ENCODE results near the gene CEMIP. TPM values are rescaled to one million over a fixed set of nuclear protein-coding genes. Genes with fewer than 3 reads are reported as not detected.
A peak's percentile ranks its signal among the peaks of the same experiment; 100 is the strongest.

CEMIP gene
- total and polyA plus RNA-seq, 2 of the 13 experiments (the other 11 are each of a cell fraction or from before 2014, with no cell fraction given) = 4.3 to 28.5 TPM

DNA sequence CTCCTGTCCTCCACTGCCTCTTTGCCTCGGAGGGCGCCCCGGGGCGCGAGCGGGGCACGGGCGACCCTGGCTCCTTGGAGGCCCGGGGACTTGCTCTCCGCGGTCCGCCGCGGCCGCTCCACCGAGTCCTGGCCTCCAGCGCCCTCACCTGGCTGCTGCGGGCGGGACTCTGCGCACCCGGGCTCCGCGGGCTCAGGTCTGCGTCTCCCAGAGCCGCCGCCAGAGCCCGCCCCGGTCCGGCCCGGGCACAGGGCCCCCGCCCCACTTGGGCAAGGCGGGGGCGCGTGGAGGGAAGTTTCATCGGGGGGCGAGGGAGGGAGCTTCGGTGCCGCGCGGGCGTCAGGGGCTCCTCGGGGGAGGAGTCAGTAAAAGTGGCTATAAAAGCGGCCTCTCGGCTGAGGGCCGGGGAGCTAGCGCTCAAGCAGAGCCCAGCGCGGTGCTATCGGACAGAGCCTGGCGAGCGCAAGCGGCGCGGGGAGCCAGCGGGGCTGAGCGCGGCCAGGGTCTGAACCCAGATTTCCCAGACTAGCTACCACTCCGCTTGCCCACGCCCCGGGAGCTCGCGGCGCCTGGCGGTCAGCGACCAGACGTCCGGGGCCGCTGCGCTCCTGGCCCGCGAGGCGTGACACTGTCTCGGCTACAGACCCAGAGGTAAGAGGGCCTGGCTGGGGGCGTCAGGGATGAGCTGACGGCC lies at the start of gene CEMIP (continued):
- TF ChIP-seq ZHX2 (IDR thresholded peaks at IDR 0.05; ENCODE audit: low read depth) (no peak), ZHX2 (CRISPR knock-in tag; IDR thresholded peaks at IDR 0.05; ENCODE audit: borderline replicate concordance) (no peak), RBFOX2 (IDR thresholded peaks at IDR 0.05; ENCODE audit: low read depth, low read length) (peak; percentile 91), PHF8 (CRISPR knock-in tag; IDR thresholded peaks at IDR 0.05) (no peak; the same call in 1 of the 2 replicates), BRCA1 (CRISPR knock-in tag; IDR thresholded peaks at IDR 0.05) (no peak), MTA3 (CRISPR knock-in tag; IDR thresholded peaks at IDR 0.05) (no peak), SP1 (IDR thresholded peaks at IDR 0.05) (no peak), SP1 (CRISPR knock-in tag; IDR thresholded peaks at IDR 0.05) (no peak), MBNL3 (CRISPR knock-in tag; conservative IDR thresholded peaks at IDR 0.05) (no peak), PPARG (CRISPR knock-in tag; conservative IDR thresholded peaks at IDR 0.05) (no peak), ZNF790 (CRISPR knock-in tag; IDR thresholded peaks at IDR 0.05; ENCODE audit: borderline replicate concordance) (no peak), RAD51 (IDR thresholded peaks at IDR 0.05; ENCODE audit: borderline replicate concordance) (no peak), NFYB (CRISPR knock-in tag; IDR thresholded peaks at IDR 0.05) (no peak), ZNF335 (CRISPR knock-in tag; IDR thresholded peaks at IDR 0.05) (no peak), NR3C1 (CRISPR knock-in tag; IDR thresholded peaks at IDR 0.05) (no peak)
- TF ChIP-seq, protein P1, sequence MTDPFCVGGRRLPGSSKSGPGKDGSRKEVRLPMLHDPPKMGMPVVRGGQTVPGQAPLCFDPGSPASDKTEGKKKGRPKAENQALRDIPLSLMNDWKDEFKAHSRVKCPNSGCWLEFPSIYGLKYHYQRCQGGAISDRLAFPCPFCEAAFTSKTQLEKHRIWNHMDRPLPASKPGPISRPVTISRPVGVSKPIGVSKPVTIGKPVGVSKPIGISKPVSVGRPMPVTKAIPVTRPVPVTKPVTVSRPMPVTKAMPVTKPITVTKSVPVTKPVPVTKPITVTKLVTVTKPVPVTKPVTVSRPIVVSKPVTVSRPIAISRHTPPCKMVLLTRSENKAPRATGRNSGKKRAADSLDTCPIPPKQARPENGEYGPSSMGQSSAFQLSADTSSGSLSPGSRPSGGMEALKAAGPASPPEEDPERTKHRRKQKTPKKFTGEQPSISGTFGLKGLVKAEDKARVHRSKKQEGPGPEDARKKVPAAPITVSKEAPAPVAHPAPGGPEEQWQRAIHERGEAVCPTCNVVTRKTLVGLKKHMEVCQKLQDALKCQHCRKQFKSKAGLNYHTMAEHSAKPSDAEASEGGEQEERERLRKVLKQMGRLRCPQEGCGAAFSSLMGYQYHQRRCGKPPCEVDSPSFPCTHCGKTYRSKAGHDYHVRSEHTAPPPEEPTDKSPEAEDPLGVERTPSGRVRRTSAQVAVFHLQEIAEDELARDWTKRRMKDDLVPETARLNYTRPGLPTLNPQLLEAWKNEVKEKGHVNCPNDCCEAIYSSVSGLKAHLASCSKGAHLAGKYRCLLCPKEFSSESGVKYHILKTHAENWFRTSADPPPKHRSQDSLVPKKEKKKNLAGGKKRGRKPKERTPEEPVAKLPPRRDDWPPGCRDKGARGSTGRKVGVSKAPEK (CRISPR knock-in tag; IDR thresholded peaks at IDR 0.05; ENCODE audit: borderline replicate concordance) = no peak
- TF ChIP-seq, protein P2, sequence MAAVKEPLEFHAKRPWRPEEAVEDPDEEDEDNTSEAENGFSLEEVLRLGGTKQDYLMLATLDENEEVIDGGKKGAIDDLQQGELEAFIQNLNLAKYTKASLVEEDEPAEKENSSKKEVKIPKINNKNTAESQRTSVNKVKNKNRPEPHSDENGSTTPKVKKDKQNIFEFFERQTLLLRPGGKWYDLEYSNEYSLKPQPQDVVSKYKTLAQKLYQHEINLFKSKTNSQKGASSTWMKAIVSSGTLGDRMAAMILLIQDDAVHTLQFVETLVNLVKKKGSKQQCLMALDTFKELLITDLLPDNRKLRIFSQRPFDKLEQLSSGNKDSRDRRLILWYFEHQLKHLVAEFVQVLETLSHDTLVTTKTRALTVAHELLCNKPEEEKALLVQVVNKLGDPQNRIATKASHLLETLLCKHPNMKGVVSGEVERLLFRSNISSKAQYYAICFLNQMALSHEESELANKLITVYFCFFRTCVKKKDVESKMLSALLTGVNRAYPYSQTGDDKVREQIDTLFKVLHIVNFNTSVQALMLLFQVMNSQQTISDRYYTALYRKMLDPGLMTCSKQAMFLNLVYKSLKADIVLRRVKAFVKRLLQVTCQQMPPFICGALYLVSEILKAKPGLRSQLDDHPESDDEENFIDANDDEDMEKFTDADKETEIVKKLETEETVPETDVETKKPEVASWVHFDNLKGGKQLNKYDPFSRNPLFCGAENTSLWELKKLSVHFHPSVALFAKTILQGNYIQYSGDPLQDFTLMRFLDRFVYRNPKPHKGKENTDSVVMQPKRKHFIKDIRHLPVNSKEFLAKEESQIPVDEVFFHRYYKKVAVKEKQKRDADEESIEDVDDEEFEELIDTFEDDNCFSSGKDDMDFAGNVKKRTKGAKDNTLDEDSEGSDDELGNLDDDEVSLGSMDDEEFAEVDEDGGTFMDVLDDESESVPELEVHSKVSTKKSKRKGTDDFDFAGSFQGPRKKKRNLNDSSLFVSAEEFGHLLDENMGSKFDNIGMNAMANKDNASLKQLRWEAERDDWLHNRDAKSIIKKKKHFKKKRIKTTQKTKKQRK (IDR thresholded peaks at IDR 0.05; ENCODE audit: low read length) = no peak
- TF ChIP-seq, protein P3, sequence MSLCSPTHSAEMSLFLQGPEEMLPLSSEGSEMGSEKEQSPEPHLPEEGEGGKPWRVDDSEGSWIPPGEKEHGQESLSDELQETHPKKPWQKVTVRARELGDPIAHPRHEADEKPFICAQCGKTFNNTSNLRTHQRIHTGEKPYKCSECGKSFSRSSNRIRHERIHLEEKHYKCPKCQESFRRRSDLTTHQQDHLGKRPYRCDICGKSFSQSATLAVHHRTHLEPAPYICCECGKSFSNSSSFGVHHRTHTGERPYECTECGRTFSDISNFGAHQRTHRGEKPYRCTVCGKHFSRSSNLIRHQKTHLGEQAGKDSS (CRISPR knock-in tag; IDR thresholded peaks at IDR 0.05; ENCODE audit: borderline replicate concordance, low read depth) = no peak
